ENCODE data around the gene KRTAP4-8. TPM values are rescaled to one million over a fixed set of nuclear protein-coding genes. Genes with fewer than 3 reads are reported as not detected.
A peak's percentile ranks its signal among the peaks of the same experiment; 100 is the strongest.
"Not testable (repeated sequence)": the region's sequence is repeated elsewhere in the genome, so short reads cannot be mapped to it uniquely, and the experiment has no call there.

Gene KRTAP4-8
- total and polyA plus RNA-seq, 2 of the 13 experiments (the other 11 are each of a cell fraction or from before 2014, with no cell fraction given): not detected

DNA sequence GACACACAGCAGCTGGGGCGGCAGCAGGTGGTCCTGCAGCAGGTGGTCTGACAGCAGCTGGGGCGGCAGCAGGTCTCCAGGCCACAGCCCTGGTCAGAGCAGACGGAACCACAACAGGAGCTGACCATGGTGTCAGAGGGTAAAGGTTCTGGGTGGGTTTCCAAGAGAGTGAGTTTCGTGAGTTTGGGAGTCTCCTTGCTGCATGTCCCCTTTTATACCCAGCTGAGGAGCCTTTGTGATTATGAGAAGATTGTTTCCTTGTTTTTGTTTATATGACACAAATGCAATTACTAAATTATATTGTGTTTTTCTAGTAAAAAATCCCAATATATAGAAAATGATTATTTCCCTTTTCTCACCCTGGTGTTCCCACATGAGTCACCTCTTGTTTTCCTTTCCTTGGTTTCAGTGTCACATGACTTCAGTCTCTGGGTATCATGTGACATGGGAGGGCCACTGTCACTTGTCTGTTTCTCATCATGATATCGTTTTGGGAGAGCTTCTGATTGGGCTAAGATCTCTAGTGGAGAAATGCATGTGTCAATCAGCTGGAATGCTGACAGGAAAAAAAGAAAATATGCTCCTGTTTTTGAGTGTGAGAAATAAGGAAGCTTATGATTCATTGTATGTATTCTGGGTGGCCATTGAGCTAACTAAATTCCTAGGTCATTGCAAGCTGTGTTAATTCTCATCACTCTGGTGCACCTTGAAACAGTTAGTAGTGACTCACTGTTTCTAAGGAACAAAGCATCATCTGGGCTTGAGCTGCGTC is 42.6 kb upstream of the KRTAP4-8 start, which contains the start of gene KRTAP4-6:
Gene KRTAP4-6 (minus strand): TSS at position 185 of the 772 bp plus-strand sequence. CDS start 57 bp downstream, at position 128.
- no peak for FAIRE-seq
- Histone ChIP-seq H3K27ac (ENCODE audit: extremely low read length, insufficient read depth, low read length) (no peak within 1 kb of the TSS), H4K20me1 (ENCODE audit: insufficient read depth, low read length) (no peaks in the 10 kb centered on the region), H3K79me2 (ENCODE audit: insufficient read depth, low read length) (no peaks in the 10 kb centered on the region), H3K9ac (ENCODE audit: insufficient read depth, low read depth, low read length) (no peak within 1 kb of the TSS), H3K36me3 (replicated peaks in 1 of 2; ENCODE audit: control insufficient read depth in 1 of 2, insufficient read depth in 2 of 2, low read length in 2 of 2) (no peaks in the 10 kb centered on the region), H2AFZ (ENCODE audit: low read length) (no peak within 1 kb of the TSS), H3K4me2 (ENCODE audit: low read depth, low read length) (no peak within 1 kb of the TSS), H3K27me3 (ENCODE audit: control insufficient read depth in 1 of 2, insufficient read depth in 2 of 2, low read length in 2 of 2) (no peaks in the 10 kb centered on the region), H3K9me3 (ENCODE audit: low read length) (peaks cover 43% of the 10 kb centered on the region), H3K4me1 (ENCODE audit: insufficient read depth, low read length) (no peaks in the 10 kb centered on the region), H3K4me3 (replicated peaks in 1 of 3; ENCODE audit: insufficient read depth in 1 of 3, low read depth in 2 of 3, low read length in 3 of 3) (no peak within 1 kb of the TSS)
- POLR2A ChIA-PET: no interaction called here
- TF ChIP-seq ZNF446 (CRISPR knock-in tag; IDR thresholded peaks at IDR 0.05) (no peak), MLLT10 (CRISPR knock-in tag; IDR thresholded peaks at IDR 0.05) (no peak), RAD51 (IDR thresholded peaks at IDR 0.05; ENCODE audit: borderline replicate concordance) (peak; percentile 68; the same call in 1 of the 2 replicates), ZZZ3 (CRISPR knock-in tag; IDR thresholded peaks at IDR 0.05; ENCODE audit: borderline replicate concordance) (no peak), ZFP1 (CRISPR knock-in tag; IDR thresholded peaks at IDR 0.05) (peak; percentile 97; the same call in 1 of the 2 replicates), NONO (IDR thresholded peaks at IDR 0.05) (no peak), NONO (CRISPR knock-in tag; conservative IDR thresholded peaks at IDR 0.05) (no peak), RFX3 (CRISPR knock-in tag; IDR thresholded peaks at IDR 0.05) (no peak), CENPT (CRISPR knock-in tag; IDR thresholded peaks at IDR 0.05; ENCODE audit: low read depth) (no peak)
- TF ChIP-seq, protein P1, sequence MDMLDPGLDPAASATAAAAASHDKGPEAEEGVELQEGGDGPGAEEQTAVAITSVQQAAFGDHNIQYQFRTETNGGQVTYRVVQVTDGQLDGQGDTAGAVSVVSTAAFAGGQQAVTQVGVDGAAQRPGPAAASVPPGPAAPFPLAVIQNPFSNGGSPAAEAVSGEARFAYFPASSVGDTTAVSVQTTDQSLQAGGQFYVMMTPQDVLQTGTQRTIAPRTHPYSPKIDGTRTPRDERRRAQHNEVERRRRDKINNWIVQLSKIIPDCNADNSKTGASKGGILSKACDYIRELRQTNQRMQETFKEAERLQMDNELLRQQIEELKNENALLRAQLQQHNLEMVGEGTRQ (IDR thresholded peaks at IDR 0.05; ENCODE audit: low read depth, low read length): peak; percentile 66
- TF ChIP-seq, protein P1 (CRISPR knock-in tag; IDR thresholded peaks at IDR 0.05; ENCODE audit: borderline replicate concordance): no peak
- no peak for ATAC-seq
- in situ Hi-C loops (cut with HindIII; ENCODE audit: extremely low pct_ligation_motif_present, low pct_unique_long_range_greater_than_20kb): no loop called here
- no TSS peak for BruUV-seq (replicated peaks)
- 11% methylated on average over 6 of the region's 6 CpGs for WGBS (ENCODE audit: low lambda C conversion rate)
- DNase-seq (ENCODE audit: low spot score): peak; percentile 9
- intact Hi-C loops (cut with micrococcal nuclease; ENCODE audit: unreplicated experiment): no loop called here
- CTCF ChIA-PET (ENCODE audit: low intra/inter-chr PET ratio, low total read pairs): no interaction called here

DNA sequence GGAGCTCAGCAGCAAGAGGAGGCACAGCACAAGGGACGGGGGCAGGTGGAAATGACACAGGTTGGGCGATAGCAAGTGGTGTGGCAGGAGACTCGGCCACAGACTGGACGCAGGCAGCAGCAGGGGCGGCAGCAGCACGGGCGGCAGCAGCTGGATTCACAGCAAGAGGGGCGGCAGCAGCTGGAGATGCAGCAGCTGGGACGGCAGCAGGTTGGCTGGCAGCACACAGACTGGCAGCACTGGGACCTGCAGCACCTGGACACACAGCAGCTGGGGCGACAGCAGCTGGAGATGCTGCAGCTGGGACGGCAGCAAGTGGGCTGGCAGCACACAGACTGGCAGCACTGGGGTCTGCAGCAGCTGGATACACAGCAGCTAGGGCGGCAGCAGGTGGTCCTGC is 41.9 kb upstream of the KRTAP4-8 start:
- H4K20me1 ChIP-seq (ENCODE audit: insufficient read depth, low read length); H3K4me3 ChIP-seq (replicated peaks in 1 of 3; ENCODE audit: insufficient read depth in 1 of 3, low read depth in 2 of 3, low read length in 3 of 3); DNase-seq (ENCODE audit: low spot score); H3K79me2 ChIP-seq (ENCODE audit: insufficient read depth, low read length); H3K36me3 ChIP-seq (replicated peaks in 1 of 2; ENCODE audit: control insufficient read depth in 1 of 2, insufficient read depth in 2 of 2, low read length in 2 of 2); H2AFZ ChIP-seq (ENCODE audit: low read length); in situ Hi-C loops (cut with HindIII; ENCODE audit: extremely low pct_ligation_motif_present, low pct_unique_long_range_greater_than_20kb); POLR2A ChIA-PET; H3K4me1 ChIP-seq (ENCODE audit: insufficient read depth, low read length); intact Hi-C loops (cut with micrococcal nuclease; ENCODE audit: unreplicated experiment); ATAC-seq; H3K27me3 ChIP-seq (ENCODE audit: control insufficient read depth in 1 of 2, insufficient read depth in 2 of 2, low read length in 2 of 2); H3K9ac ChIP-seq (ENCODE audit: insufficient read depth, low read depth, low read length); BruUV-seq (replicated peaks); FAIRE-seq; H3K27ac ChIP-seq (ENCODE audit: extremely low read length, insufficient read depth, low read length); H3K4me2 ChIP-seq (ENCODE audit: low read depth, low read length); CTCF ChIA-PET (ENCODE audit: low intra/inter-chr PET ratio, low total read pairs): not testable (repeated sequence)
- 39% methylated on average over 11 of the region's 12 CpGs for WGBS (ENCODE audit: low lambda C conversion rate)
- H3K9me3 ChIP-seq (ENCODE audit: low read length): peaks cover 43% of the 10 kb centered on the region

Measured in HepG2 (cell line).